Mesendoderm (in vitro differentiated cells): ENCODE measurements around the gene UGT1A4. TPM values are rescaled to one million over a fixed set of nuclear protein-coding genes. Genes with fewer than 3 reads are reported as not detected.

Source experiments
- DNase-seq: peaks from one replicate; pipeline ENCODE4 v3.0.0; 2013
- H2AK5ac ChIP-seq: 2 replicates; pipeline ENCODE4 v1.6.1; 2013; ENCODE audit warnings: low read length, inconsistent platforms
- H2BK120ac ChIP-seq: 2 replicates; pipeline ENCODE4 v1.6.1; 2013; ENCODE audit warnings: low read depth, mild to moderate bottlenecking, low read length, moderate library complexity, mixed read lengths
- H2BK15ac ChIP-seq: replicated peaks from 2 replicates; pipeline ENCODE4 v1.6.1; 2013; ENCODE audit warnings: low read depth, mild to moderate bottlenecking, moderate library complexity
- H2BK5ac ChIP-seq: 2 replicates; pipeline ENCODE4 v1.6.1; 2013; ENCODE audit warnings: low read length, inconsistent platforms
- H3K18ac ChIP-seq: 2 replicates; pipeline ENCODE4 v1.6.1; 2013; ENCODE audit warnings: mild to moderate bottlenecking, low read length, mixed read lengths
- H3K23ac ChIP-seq: one replicate; pipeline ENCODE4 v1.6.1; 2013; ENCODE audit warnings: low read length
- H3K27ac ChIP-seq: 2 replicates; pipeline ENCODE4 v1.5.1; 2013; ENCODE audit warnings: low read depth, mild to moderate bottlenecking, inconsistent platforms, low read length, moderate library complexity
- H3K27me3 ChIP-seq: 2 replicates; pipeline ENCODE4 v1.6.1; 2013; ENCODE audit warnings: low read length, control low read depth, mild to moderate bottlenecking, inconsistent platforms; ENCODE audit not compliant: insufficient read depth, poor library complexity
- H3K36me3 ChIP-seq: 2 replicates; pipeline ENCODE4 v1.6.1; 2013; ENCODE audit warnings: low read length, inconsistent platforms; ENCODE audit not compliant: control insufficient read depth, insufficient read depth
- H3K4ac ChIP-seq: one replicate; pipeline ENCODE4 v1.6.1; 2013; ENCODE audit warnings: low read depth, mild to moderate bottlenecking, low read length, moderate library complexity
- H3K4me1 ChIP-seq: 2 replicates; pipeline ENCODE4 v1.6.1; 2013; ENCODE audit warnings: low read depth, low read length, inconsistent platforms; ENCODE audit not compliant: control insufficient read depth
- H3K4me2 ChIP-seq: 2 replicates; pipeline ENCODE4 v1.6.1; 2013; ENCODE audit warnings: low read length
- H3K4me3 ChIP-seq: 2 replicates; pipeline ENCODE4 v1.5.1; 2013; ENCODE audit warnings: mild to moderate bottlenecking, low read length
- H3K56ac ChIP-seq: one replicate; pipeline ENCODE4 v1.6.1; 2013; ENCODE audit warnings: low read length
- H3K79me1 ChIP-seq: 2 replicates; pipeline ENCODE4 v1.6.1; 2013; ENCODE audit warnings: low read length, inconsistent platforms
- H3K79me2 ChIP-seq: 2 replicates; pipeline ENCODE4 v1.6.1; 2013; ENCODE audit warnings: mild to moderate bottlenecking, low read length; ENCODE audit not compliant: control insufficient read depth, insufficient read depth
- H3K9ac ChIP-seq: 2 replicates; pipeline ENCODE4 v1.6.1; 2013; ENCODE audit warnings: low read length, inconsistent platforms
- H4K5ac ChIP-seq: one replicate; pipeline ENCODE4 v1.6.1; 2013; ENCODE audit warnings: low read length
- H4K8ac ChIP-seq: one replicate; pipeline ENCODE4 v1.6.1; 2013; ENCODE audit warnings: low read depth, mild to moderate bottlenecking, control low read depth, low read length, moderate library complexity
- WGBS: extraction: QIAGEN DNeasy Blood & Tissue Kit; methylation state at CpG from one replicate; pipeline ENCODE4 v1.1.7; 2013; ENCODE audit warnings: low lambda C conversion rate, missing lambda C conversion rate; ENCODE audit not compliant: insufficient coverage; ENCODE audit errors: extremely low coverage; 5-methylcytosine and 5-hydroxymethylcytosine counted together
- polyA plus RNA-seq, 2 experiments: library from polyadenylated mRNA; stranded (reverse); fragments of 200-250 nt; gene quantifications; one replicate each; pipeline ENCODE4 v1.2.3, GENCODE V29; 2013

UGT1A4 gene
- polyA plus RNA-seq (2013, experiment 1 of 2) = not detected
- polyA plus RNA-seq (2013, experiment 2 of 2) = not detected

- WGBS = no CpG with 5 or more reads among the region's 7 CpGs
- Histone ChIP-seq H3K79me2 (no peaks in the 10 kb centered on the region), H3K4me1 (no peaks in the 10 kb centered on the region), H3K56ac (no peak within 1 kb of the TSS), H3K4ac (no peak within 1 kb of the TSS), H4K8ac (no peak within 1 kb of the TSS), H3K79me1 (no peaks in the 10 kb centered on the region), H2BK15ac (no peak within 1 kb of the TSS), H4K5ac (no peak within 1 kb of the TSS), H3K4me2 (no peak within 1 kb of the TSS), H2AK5ac (no peak within 1 kb of the TSS), H3K18ac (no peak within 1 kb of the TSS), H3K27me3 (no peaks in the 10 kb centered on the region), H2BK5ac (no peak within 1 kb of the TSS), H3K36me3 (no peaks in the 10 kb centered on the region), H3K27ac (no peak within 1 kb of the TSS), H3K23ac (no peak within 1 kb of the TSS), H2BK120ac (no peak within 1 kb of the TSS), H3K4me3 (no peak within 1 kb of the TSS), H3K9ac (no peak within 1 kb of the TSS)
- no peak for DNase-seq
Observed at GRCh38 chr2:233718552-233718951, at the start of gene UGT1A4. Gene UGT1A4, plus strand, starts transcription at chr2:233718736. Its CDS starts 85 bp downstream, at chr2:233718821.

- Histone ChIP-seq H2BK15ac (no peak within 1 kb of the TSS), H4K5ac (no peak within 1 kb of the TSS), H3K4me3 (no peak within 1 kb of the TSS), H3K27ac (no peak within 1 kb of the TSS), H3K79me1 (no peaks in the 10 kb centered on the region), H2BK120ac (no peak within 1 kb of the TSS), H3K9ac (no peak within 1 kb of the TSS), H3K27me3 (no peaks in the 10 kb centered on the region), H3K56ac (no peak within 1 kb of the TSS), H3K23ac (no peak within 1 kb of the TSS), H3K18ac (no peak within 1 kb of the TSS), H3K36me3 (no peaks in the 10 kb centered on the region), H3K79me2 (no peaks in the 10 kb centered on the region), H3K4me1 (no peaks in the 10 kb centered on the region), H4K8ac (no peak within 1 kb of the TSS), H2BK5ac (no peak within 1 kb of the TSS), H3K4ac (no peak within 1 kb of the TSS), H2AK5ac (no peak within 1 kb of the TSS), H3K4me2 (no peak within 1 kb of the TSS)
- no CpG with 5 or more reads among the region's 5 CpGs for WGBS
- no peak for DNase-seq
Observed at GRCh38 chr2:233671290-233672161, 47.0 kb upstream of the UGT1A4 start, which contains the start of gene UGT1A9. Gene UGT1A9, plus strand, starts transcription at chr2:233671898. Its CDS starts 37 bp downstream, at chr2:233671935.

- Histone ChIP-seq H3K27ac (no peak overlapping the region), H4K5ac (no peak overlapping the region), H2BK5ac (no peak overlapping the region), H3K56ac (no peak overlapping the region), H3K9ac (no peak overlapping the region), H3K27me3 (no peaks in the 10 kb centered on the region), H2BK120ac (no peak overlapping the region), H3K4me2 (no peak overlapping the region), H3K23ac (no peak overlapping the region), H3K4me1 (no peaks in the 10 kb centered on the region), H2BK15ac (no peak overlapping the region), H3K79me1 (no peaks in the 10 kb centered on the region), H3K18ac (no peak overlapping the region), H3K4me3 (no peak overlapping the region), H3K4ac (no peak overlapping the region), H3K79me2 (no peaks in the 10 kb centered on the region), H4K8ac (no peak overlapping the region), H3K36me3 (no peaks in the 10 kb centered on the region), H2AK5ac (no peak overlapping the region)
- DNase-seq = no peak
- no CpG with 5 or more reads among the region's 3 CpGs for WGBS
Observed at GRCh38 chr2:233672886-233673285, 45.6 kb upstream of the UGT1A4 start.

- DNase-seq = no peak
- Histone ChIP-seq H3K36me3 (no peaks in the 10 kb centered on the region), H3K9ac (no peak overlapping the region), H3K4me2 (no peak overlapping the region), H3K4me3 (no peak overlapping the region), H3K79me1 (no peaks in the 10 kb centered on the region), H4K5ac (no peak overlapping the region), H3K18ac (no peak overlapping the region), H2AK5ac (no peak overlapping the region), H3K4me1 (no peaks in the 10 kb centered on the region), H3K27ac (no peak overlapping the region), H4K8ac (no peak overlapping the region), H3K4ac (no peak overlapping the region), H2BK120ac (no peak overlapping the region), H3K23ac (no peak overlapping the region), H3K56ac (no peak overlapping the region), H2BK5ac (no peak overlapping the region), H3K79me2 (no peaks in the 10 kb centered on the region), H3K27me3 (no peaks in the 10 kb centered on the region), H2BK15ac (no peak overlapping the region)
Observed at GRCh38 chr2:233673896-233674295, 44.6 kb upstream of the UGT1A4 start.

- Histone ChIP-seq H2BK5ac (no peak overlapping the region), H2BK120ac (no peak overlapping the region), H3K56ac (no peak overlapping the region), H3K4me3 (no peak overlapping the region), H3K18ac (no peak overlapping the region), H3K23ac (no peak overlapping the region), H3K9ac (no peak overlapping the region), H2AK5ac (no peak overlapping the region), H3K36me3 (no peaks in the 10 kb centered on the region), H3K27ac (no peak overlapping the region), H3K79me1 (no peaks in the 10 kb centered on the region), H3K4me1 (no peaks in the 10 kb centered on the region), H3K4me2 (no peak overlapping the region), H2BK15ac (no peak overlapping the region), H4K5ac (no peak overlapping the region), H4K8ac (no peak overlapping the region), H3K27me3 (no peaks in the 10 kb centered on the region), H3K4ac (no peak overlapping the region), H3K79me2 (no peaks in the 10 kb centered on the region)
- no peak for DNase-seq
- no CpG with 5 or more reads among the region's 1 CpG for WGBS
Observed at GRCh38 chr2:233674314-233674713, 44.2 kb upstream of the UGT1A4 start.
